GM18951 (cell line): ENCODE measurements around the gene SDK2.

Experiments
- POLR2A ChIP-seq: IDR thresholded peaks from 4 replicates; pipeline ENCODE4 v1.6.1; 2011; ENCODE audit warnings: mild to moderate bottlenecking; ENCODE audit not compliant: insufficient read length, insufficient read depth; ENCODE audit errors: extremely low read depth
- in situ Hi-C: fragments of 300-500 bp; cut with MboI; formaldehyde crosslinking; loops from one replicate; pipeline ENCODE4 v1.12.0; 2022; ENCODE audit warnings: low sequenced_read_pairs, mixed read lengths, inconsistent platforms; ENCODE audit not compliant: unreplicated experiment

The SDK2 gene

GRCh38 chr17:73419051-73419450 lies 225.2 kb downstream of the SDK2 start:
- no peak for TF ChIP-seq POLR2A
- in situ Hi-C loops: no loop called here

- in situ Hi-C loops: no loop called here
- TF ChIP-seq POLR2A: no peak
Measured at GRCh38 chr17:73415782-73416181, 228.5 kb downstream of the SDK2 start.

- TF ChIP-seq POLR2A: no peak
- in situ Hi-C loops: no loop called here
Measured at GRCh38 chr17:73414171-73414955, 229.9 kb downstream of the SDK2 start.

GRCh38 chr17:73412914-73413313 lies 231.3 kb downstream of the SDK2 start:
- no peak for TF ChIP-seq POLR2A
- in situ Hi-C loops: no loop called here

GRCh38 chr17:73411313-73411747 lies 232.9 kb downstream of the SDK2 start:
- TF ChIP-seq POLR2A: no peak
- in situ Hi-C loops: no loop called here

GRCh38 chr17:73410586-73411312 lies 233.5 kb downstream of the SDK2 start:
- in situ Hi-C loops: no loop called here
- no peak for TF ChIP-seq POLR2A

- in situ Hi-C loops: no loop called here
- TF ChIP-seq POLR2A: no peak
Measured at GRCh38 chr17:73404246-73404645, 240.0 kb downstream of the SDK2 start.

GRCh38 chr17:73402466-73402865 lies 241.8 kb downstream of the SDK2 start:
- in situ Hi-C loops: no loop called here
- TF ChIP-seq POLR2A: no peak

GRCh38 chr17:73401911-73402310 lies 242.3 kb downstream of the SDK2 start:
- in situ Hi-C loops: no loop called here
- no peak for TF ChIP-seq POLR2A

GRCh38 chr17:73400915-73401545 lies 243.2 kb downstream of the SDK2 start:
- in situ Hi-C loops: no loop called here
- no peak for TF ChIP-seq POLR2A

- TF ChIP-seq POLR2A: no peak
- in situ Hi-C loops: no loop called here
Measured at GRCh38 chr17:73399056-73399455, 245.2 kb downstream of the SDK2 start.

GRCh38 chr17:73397856-73398540 lies 246.2 kb downstream of the SDK2 start:
- in situ Hi-C loops: no loop called here
- no peak for TF ChIP-seq POLR2A

- TF ChIP-seq POLR2A: no peak
- in situ Hi-C loops: no loop called here
Measured at GRCh38 chr17:73397278-73397826, 246.9 kb downstream of the SDK2 start.
